Tibial artery (tissue), 4 donors: ENCODE measurements around the gene BATF3.

Source experiments
- DNase-seq, 2 donors: peaks; one replicate each; pipeline ENCODE4 v3.0.0-alpha.2; 2019
- H3K27ac ChIP-seq, 2 donors: fragments of 200-600 bp; sonication (generic) in 1 of 2; 1 replicate in 1 of 2; 2 replicates in 1 of 2; pipeline ENCODE4 v1.5.1; 2018 to 2019; ENCODE audit warnings: mild to moderate bottlenecking in 1 of 2
- H3K27me3 ChIP-seq, 2 donors: fragments of 200-600 bp; sonication (generic) in 1 of 2; one replicate each; pipeline versions ENCODE4 v1.5.1 to v1.6.0; 2016 to 2019
- H3K36me3 ChIP-seq, 3 donors: fragments of 200-600 bp; sonication (generic) in 2 of 3; one replicate each; pipeline ENCODE4 v1.5.1; 2016 to 2019; ENCODE audit warnings: mild to moderate bottlenecking in 2 of 3
- H3K4me1 ChIP-seq, 4 donors: fragments of 200-600 bp; sonication (generic) in 2 of 4; 1 replicate in 3 of 4; 2 replicates in 1 of 4; pipeline ENCODE4 v1.5.1; 2016 to 2019
- H3K4me3 ChIP-seq, 2 donors: fragments of 200-600 bp; sonication (generic) in 1 of 2; 1 replicate in 1 of 2; 2 replicates in 1 of 2; pipeline ENCODE4 v1.5.1; 2018 to 2019; ENCODE audit warnings: mild to moderate bottlenecking in 2 of 2
- H3K9me3 ChIP-seq, 3 donors: fragments of 200-600 bp; sonication (generic) in 1 of 3; one replicate each; pipeline ENCODE4 v1.5.1; 2016 to 2019
- CTCF ChIP-seq, 2 experiments: fragments of 200-600 bp in 1 of 2; fragments of 450-650 bp in 1 of 2; IDR thresholded peaks; one replicate each; pipeline ENCODE4 v1.5.1; 2017 to 2019; ENCODE audit warnings: antibody characterized with exemption in 2 of 2, mild to moderate bottlenecking in 1 of 2, moderate library complexity in 1 of 2
- intact Hi-C: fragments of 100-400 bp; cut with DNase I; formaldehyde crosslinking; loops from one replicate; pipeline ENCODE4 v1.15.0; 2023; ENCODE audit warnings: low total_unique reads

The BATF3 gene

GRCh38 chr1:212638492-212639151 is 61.0 kb downstream of the BATF3 start:
- peaks cover 0 to 3% (median 0%) of the 10 kb centered on the region in 3 donors for H3K9me3 ChIP-seq
- peaks cover 0 to 43% (median 36%) of the 10 kb centered on the region in 4 donors for H3K4me1 ChIP-seq
- H3K27ac ChIP-seq: peak overlapping the region in 1 of 2 donors; percentile 78
- intact Hi-C loops: no loop called here
- H3K27me3 ChIP-seq: no peaks in the 10 kb centered on the region
- no peak for DNase-seq
- H3K36me3 ChIP-seq: no peaks in the 10 kb centered on the region
- TF ChIP-seq CTCF (IDR thresholded peaks at IDR 0.05): no peak
- H3K4me3 ChIP-seq: no peak overlapping the region

- peak overlapping the region in 1 of 2 donors; percentile 78 for H3K27ac ChIP-seq
- no peaks in the 10 kb centered on the region for H3K36me3 ChIP-seq
- TF ChIP-seq CTCF (IDR thresholded peaks at IDR 0.05): no peak
- intact Hi-C loops: no loop called here
- peaks cover 0 to 43% (median 36%) of the 10 kb centered on the region in 4 donors for H3K4me1 ChIP-seq
- no peaks in the 10 kb centered on the region for H3K27me3 ChIP-seq
- peaks cover 0 to 3% (median 0%) of the 10 kb centered on the region in 3 donors for H3K9me3 ChIP-seq
- no peak for DNase-seq
- no peak overlapping the region for H3K4me3 ChIP-seq
Measured at GRCh38 chr1:212637902-212638301, 61.7 kb downstream of the BATF3 start.
